ENCODE measurements around the gene BICRA. TPM values are rescaled to one million over a fixed set of nuclear protein-coding genes. Genes with fewer than 3 reads are reported as not detected.
"Not testable (repeated sequence)": the region's sequence is repeated elsewhere in the genome, so short reads cannot be mapped to it uniquely, and the experiment has no call there.

The BICRA gene
- polyA plus RNA-seq, 10 donors = 5.7 to 12.6 (median 10.0) TPM

DNA sequence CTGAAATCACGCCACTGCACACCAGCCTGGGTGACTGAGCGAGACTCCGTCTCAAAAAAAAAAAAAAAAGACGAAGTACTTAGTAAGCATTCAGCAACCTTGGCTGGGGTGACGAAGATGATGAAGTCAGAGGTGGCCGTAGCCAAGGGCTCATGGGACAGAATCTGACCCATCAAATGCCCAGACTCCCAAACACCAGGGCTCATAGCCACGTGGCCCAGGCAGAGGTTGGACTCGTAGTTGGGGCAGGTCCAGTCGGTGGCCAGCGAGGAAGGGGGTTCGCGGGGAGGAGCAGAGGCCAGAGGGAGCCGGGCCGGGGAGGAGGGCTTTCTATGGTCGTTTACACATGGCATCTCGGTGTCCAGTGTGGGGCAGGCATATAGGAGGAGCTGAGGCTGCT is 52.2 kb downstream of the BICRA start:
- DNase-seq = no peak

- DNase-seq = no peak
These were observed 52.7 kb downstream of the BICRA start for GRCh38 chr19:47661611-47662010.

- peak in 1 of 3 donors; percentile 89 for DNase-seq
These were observed 54.5 kb downstream of the BICRA start for GRCh38 chr19:47663435-47663910.

GRCh38 chr19:47663911-47664771 is 55.2 kb downstream of the BICRA start:
- DNase-seq = peak; percentile 7 to 92 (median 24)

GRCh38 chr19:47668556-47668955 is 59.6 kb downstream of the BICRA start:
- DNase-seq = not testable (repeated sequence)

DNA sequence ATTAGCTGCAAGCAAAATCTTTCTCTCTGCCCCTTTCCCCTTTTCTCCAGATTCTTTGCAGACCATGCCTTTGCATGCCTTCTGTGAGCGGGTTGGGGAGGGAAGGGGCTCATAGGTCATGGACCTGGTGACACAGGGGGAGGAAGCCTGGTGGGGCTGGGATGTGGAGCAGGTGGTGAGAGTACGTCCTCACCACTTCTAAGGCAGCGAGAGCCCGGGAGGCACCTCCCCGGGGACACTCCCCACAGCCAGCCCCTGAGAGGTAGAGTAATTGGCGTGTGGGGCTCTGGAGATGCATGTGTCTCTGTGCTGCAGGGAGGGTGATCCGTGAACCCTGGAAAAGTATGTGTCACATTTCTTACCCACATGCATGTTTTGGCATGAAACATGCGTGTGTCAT is 61.8 kb downstream of the BICRA start:
- DNase-seq = no peak

DNA sequence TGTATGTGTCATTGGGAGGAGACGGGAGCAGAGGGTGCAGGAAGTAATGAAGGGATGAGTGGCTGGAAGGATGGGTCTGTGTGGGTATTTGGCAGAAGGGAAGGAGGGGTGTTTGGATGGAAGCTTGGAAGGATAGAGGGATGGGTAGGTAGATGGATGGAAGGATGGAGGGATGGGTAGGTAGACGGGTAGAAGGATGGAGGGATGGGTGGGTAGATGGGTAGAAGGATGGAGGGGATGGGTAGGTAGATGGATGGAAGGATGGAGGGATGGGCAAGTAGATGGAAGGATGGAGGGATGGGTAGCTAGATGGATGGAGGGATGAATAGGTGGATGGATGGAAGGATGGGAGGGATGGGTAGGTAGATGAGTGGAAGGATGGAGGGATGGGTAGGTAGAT is 62.6 kb downstream of the BICRA start:
- DNase-seq = no peak

DNA sequence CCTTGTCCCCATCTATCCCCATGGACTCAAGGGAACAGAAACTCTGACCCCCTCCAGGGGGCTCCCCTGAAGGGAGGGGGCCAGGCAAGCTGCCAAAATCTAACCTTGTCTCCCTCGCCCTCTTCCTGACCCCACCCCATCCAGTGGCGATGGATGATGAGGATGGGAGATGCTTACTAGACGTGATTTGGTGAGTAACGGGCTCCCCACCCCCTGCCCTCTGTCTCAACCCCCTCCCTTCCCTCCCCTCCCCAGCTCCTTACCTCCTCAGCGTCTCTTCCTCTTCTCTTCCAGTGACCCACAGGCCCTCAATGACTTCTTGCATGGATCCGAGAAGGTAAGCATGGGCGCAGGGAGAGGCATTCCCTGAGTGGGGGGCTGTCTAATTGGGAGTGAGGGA is 64.5 kb downstream of the BICRA start:
- no peak for DNase-seq

DNA sequence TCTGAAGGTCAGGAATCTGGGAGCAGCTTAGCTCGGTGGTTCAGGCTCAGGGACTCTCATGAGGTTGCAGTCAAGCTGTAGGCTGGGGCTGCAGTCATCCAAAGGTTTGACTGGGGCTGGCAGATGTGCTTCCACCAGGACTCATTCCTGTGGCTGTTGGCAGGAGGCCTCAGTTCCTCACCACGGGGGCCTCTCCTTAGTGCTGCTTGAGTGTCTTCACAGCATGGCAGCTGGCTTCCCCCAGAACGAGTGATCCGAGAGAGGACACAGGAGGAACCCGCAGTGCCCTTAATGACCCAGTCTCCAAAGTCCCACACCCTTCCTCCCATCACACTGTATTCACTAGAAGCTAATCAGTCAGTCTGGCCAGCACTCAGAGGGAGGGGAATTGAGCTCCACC is 65.6 kb downstream of the BICRA start:
- no peak for DNase-seq

GRCh38 chr19:47675271-47675670 is 66.3 kb downstream of the BICRA start:
- DNase-seq = no peak

- no peak for DNase-seq
These were observed 66.9 kb downstream of the BICRA start for GRCh38 chr19:47675859-47676258.

DNA sequence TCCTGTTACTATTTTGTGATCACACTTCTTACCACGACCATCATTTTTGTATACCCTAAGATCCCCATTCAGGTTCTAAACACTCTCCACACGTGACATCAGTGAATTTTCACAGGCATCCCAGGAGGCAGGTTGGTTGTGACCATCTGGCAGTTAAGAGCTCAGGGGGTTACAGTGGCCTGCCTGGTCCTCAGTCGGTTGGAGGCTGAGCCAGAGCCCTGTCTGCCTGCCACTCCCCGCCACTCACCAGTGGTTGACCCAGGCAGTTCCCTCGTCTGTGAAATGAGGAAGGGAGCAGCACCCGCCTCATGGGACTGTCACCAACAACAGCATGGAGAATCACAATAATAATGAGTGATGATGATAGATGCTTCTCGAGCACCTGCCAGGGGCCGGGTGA is 67.9 kb downstream of the BICRA start:
- no peak for DNase-seq

DNA sequence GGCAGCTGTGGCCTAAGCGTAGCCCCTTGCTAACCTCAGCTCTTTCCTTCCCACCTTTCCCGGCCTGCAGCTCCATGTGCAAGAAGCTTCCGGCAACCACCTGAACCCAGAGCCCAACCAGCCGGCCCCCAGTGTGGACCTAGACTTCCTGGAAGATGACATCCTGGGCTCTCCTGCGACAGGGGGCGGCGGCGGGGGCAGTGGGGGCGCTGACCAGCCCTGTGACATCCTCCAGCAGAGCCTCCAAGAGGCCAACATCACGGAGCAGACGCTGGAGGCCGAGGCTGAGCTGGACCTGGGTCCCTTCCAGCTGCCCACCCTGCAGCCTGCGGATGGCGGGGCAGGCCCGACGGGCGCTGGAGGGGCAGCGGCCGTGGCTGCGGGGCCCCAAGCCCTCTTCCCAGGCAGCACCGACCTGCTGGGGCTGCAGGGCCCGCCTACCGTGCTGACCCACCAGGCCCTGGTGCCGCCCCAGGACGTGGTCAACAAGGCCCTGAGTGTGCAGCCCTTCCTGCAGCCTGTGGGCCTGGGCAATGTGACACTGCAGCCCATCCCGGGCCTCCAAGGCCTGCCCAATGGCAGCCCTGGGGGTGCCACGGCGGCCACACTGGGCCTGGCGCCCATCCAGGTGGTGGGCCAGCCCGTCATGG is 70.4 kb downstream of the BICRA start:
- DNase-seq = no peak

- no peak for DNase-seq
These were observed 71.3 kb downstream of the BICRA start for GRCh38 chr19:47679922-47680857.

GRCh38 chr19:47680858-47681332 is 72.0 kb downstream of the BICRA start:
- DNase-seq = no peak

DNA sequence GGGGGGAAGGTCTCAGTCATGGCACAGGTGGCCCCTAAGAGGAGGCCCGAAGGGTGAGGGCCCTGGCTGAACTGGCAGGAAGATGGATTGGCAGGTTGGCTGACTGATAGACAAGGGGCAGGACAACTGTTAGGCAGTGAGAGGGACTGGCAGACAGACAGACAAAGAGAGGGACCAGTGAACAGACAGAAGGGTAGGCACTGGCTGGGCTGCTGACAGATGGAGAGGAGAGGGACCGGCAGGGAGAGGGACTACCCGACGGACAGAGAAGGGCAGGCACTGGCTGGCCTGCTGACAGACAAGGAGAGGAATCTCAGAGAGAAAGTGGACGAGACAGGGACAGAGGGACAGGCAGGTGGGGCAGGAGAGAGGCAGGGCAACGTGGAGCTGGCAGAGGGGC is 72.5 kb downstream of the BICRA start:
- no peak for DNase-seq

DNA sequence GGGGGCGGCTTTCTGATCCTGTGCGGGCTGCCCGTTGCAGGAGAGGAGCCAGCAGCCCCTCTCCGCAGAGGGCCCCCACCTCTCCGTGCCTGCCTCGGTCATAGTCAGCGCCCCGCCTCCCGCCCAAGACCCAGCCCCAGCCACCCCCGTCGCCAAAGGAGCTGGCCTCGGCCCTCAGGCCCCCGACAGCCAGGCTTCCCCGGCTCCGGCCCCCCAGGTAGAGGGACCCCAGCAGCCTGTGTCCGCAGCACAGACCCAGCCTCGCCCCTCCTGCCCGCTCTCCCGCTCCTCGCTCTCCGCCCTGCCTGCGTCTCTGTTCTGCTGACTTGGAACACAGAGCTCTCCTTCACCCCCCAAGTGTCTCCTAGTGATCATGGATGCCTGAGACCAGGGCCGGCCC is 73.0 kb downstream of the BICRA start:
- DNase-seq = no peak

DNA sequence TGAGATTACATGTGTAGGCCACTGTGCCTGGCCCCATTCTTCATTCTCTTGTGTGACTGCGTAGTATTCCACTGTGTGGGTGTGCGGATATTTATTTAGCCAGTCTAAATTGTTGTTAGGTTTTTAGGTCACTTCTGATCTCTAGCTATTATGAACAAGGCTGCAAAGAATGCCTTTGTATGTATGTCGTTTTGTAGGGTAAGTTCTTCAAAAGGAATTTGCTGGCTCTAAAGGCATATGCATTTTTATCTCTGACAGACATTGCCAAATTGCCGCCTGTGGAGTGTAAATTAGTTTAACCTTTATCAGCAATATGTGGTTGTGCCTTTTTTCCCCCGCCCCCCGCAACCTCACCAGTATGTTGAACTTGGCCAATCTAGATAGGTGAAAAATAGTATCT is 74.0 kb downstream of the BICRA start:
- no peak for DNase-seq

DNA sequence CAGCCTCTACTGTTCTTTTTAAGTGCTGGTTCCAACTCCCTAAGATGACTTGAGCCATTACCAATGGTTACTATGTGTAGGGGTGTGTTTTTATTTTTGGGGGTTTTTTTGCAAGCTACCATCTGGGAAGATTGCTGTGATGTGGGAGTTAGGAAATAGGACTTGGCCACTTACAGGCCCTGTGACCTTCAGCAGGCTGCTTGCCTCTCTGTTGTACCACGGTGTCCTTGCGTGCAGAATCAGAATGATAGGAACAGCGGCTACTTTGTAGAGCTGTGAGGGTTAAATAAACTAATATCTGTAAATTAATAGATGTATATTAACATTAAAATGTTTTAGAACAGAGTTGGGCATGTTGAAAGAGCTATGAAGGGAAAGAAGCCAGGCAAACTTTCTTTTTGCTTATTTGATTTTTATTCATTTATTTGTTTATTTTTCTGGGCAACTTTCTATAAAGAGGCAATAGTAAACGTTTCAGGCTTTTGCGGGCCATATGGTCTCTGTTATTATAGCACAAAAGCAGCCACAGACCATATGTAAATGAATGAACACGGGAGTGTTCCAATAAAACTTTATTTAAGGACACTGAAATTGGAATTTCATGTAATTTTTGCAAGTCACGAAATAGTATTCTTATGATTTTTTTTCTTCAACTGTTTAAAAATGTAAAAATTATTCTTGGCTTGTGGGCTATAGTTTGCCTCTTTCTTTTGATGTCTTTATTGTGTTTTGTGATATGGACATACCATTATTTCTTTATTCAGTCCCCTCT is 77.9 kb downstream of the BICRA start:
- DNase-seq = no peak

- no peak for DNase-seq
These were observed 79.0 kb downstream of the BICRA start for GRCh38 chr19:47687906-47688305.

DNA sequence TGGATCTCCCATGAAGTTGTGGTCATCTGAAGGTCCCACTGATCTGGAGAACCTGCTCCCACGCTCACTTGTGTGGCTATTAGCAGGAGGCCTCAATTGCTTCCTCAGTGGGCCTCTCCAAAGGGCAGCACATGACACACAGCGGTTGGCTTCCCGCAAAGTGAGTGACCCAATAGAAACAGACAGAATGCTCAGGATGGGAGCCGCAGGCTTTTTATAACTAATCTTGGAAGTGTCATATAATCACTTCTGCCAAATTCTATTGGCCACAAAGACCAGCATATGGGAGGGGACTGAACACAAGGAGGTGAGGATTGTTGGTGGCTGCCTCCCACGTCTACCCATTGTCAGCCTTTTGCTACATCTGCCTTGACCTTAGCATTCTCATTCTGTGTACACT is 82.2 kb downstream of the BICRA start:
- no peak for DNase-seq
